ENCODE data around the gene ALAS1.

- TF ChIP-seq POLR2A (IDR thresholded peaks at IDR 0.05) (no peak), CTCF (IDR thresholded peaks at IDR 0.05 in 4 of 5, conservative IDR thresholded peaks at IDR 0.05 in 1 of 5) (no peak)
These were observed 64.5 kb downstream of the ALAS1 start for GRCh38 chr3:52262447-52262846.

All from gastrocnemius medialis (tissue), 4 donors.